Cardiac septum (tissue), 1 donor: ENCODE results near the gene RNF20. TPM values are rescaled to one million over a fixed set of nuclear protein-coding genes. Genes with fewer than 3 reads are reported as not detected.
"Not testable (repeated sequence)": the region's sequence is repeated elsewhere in the genome, so short reads cannot be mapped to it uniquely, and the experiment has no call there.

ENCODE experiments used
- DNase-seq: peaks from one replicate; pipeline ENCODE4 v3.0.0-alpha.2; 2020; ENCODE audit warnings: low spot score
- intact Hi-C: fragments of 100-400 bp; cut with DNase I; formaldehyde crosslinking; loops from one replicate; pipeline ENCODE4 v1.14.0; 2022
- long read RNA-seq: library from polyadenylated mRNA; unstranded; transcript quantifications from one replicate; pipeline ENCODE4 v2.0.0, GENCODE V29; 2021
- total RNA-seq: library from RNA; stranded (reverse); fragmentation: NEBNext Ultra II Directional; extraction: Animal tissue kit (Norgen Biotek cat#: 25700); gene quantifications from one replicate; pipeline ENCODE4 v1.2.1, GENCODE V29; 2021
- donor health status: DM: no; HTN: no; CAD: no.

RNF20 gene, protein sequence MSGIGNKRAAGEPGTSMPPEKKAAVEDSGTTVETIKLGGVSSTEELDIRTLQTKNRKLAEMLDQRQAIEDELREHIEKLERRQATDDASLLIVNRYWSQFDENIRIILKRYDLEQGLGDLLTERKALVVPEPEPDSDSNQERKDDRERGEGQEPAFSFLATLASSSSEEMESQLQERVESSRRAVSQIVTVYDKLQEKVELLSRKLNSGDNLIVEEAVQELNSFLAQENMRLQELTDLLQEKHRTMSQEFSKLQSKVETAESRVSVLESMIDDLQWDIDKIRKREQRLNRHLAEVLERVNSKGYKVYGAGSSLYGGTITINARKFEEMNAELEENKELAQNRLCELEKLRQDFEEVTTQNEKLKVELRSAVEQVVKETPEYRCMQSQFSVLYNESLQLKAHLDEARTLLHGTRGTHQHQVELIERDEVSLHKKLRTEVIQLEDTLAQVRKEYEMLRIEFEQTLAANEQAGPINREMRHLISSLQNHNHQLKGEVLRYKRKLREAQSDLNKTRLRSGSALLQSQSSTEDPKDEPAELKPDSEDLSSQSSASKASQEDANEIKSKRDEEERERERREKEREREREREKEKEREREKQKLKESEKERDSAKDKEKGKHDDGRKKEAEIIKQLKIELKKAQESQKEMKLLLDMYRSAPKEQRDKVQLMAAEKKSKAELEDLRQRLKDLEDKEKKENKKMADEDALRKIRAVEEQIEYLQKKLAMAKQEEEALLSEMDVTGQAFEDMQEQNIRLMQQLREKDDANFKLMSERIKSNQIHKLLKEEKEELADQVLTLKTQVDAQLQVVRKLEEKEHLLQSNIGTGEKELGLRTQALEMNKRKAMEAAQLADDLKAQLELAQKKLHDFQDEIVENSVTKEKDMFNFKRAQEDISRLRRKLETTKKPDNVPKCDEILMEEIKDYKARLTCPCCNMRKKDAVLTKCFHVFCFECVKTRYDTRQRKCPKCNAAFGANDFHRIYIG
- 58.4 TPM for total RNA-seq
- long read RNA-seq, transcript RNF20-202 (20 exons, 3,940 nt): major isoform, 34 of 72 reads
- long read RNA-seq, partial matches to known transcripts: 32 of 72 reads
- long read RNA-seq, other reads (novel, unspliced or antisense): 6 of 72 reads

- intact Hi-C loops: loop anchor here (5.0 kb wide), 1 partner anchor 136 kb away; the partner anchor contains the start of genes MRPL50 and ZNF189
Observed at GRCh38 chr9:101533334-101534204, at the start of gene RNF20. Gene RNF20 (plus strand): TSS chr9:101533853. CDS start chr9:101535424, 1,571 bp downstream.

DNA sequence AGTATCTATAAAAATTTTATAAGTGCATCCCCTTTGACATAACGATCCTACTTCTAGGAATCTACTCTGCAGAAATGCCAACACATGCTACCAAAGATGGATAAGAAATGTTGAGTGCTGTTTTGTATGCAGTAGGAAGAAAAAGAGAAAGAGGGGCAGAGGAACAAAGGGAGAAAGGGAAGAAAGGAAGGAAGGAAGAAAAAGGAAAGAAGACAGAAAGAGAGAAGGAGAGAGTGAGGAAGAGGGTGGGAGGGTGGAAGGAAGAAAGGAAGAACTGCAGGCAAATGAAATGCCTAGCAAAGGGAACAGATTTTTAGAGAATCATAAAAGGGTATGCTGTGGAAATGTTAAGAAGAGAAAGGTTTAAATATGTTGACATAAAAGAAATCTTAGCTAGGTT is 49.6 kb upstream of the RNF20 start:
- intact Hi-C loops: no loop called here
- no peak for DNase-seq

More at GRCh38 chr9:101533334-101534204, at the start of gene RNF20:
- peak; percentile 100 for DNase-seq

GRCh38 chr9:101485924-101486692 is 47.5 kb upstream of the RNF20 start:
- no peak for DNase-seq
- intact Hi-C loops: no loop called here

DNA sequence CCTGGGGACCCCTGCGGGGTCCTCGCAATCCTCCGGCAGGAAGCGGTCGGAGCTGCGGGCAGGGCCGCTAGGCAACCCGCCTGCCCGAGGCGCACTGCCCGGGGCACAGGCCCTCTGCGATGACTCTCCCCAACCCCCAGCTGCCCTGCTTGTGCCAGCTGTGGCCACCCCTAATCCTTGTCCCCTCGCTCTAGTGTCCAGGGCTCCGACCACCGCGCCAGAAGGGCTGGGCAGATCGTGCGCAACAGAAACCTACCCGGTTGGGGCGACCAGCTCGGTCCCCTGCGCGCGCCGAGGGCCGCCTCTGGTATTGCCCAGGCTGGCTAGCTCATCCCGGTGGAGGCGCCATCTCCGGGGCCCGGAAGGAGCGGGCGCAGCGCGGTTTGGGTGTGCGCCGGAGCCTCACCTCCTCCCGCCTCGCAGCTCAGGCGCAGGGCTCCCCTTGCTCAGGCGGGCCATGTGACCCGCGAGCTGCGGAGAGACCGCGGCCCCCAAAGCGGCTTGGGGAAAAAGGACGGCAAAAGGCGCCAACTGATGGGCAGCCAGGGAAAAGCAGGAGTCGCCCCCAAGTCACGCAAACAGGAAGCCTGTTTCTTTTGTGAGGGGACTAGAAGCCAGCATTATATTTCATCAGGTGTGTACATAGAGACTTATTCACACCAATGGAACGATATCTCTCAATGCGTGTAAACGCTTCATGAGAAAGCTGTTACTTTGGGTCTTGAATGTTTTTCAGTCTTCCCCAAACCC is 46.8 kb upstream of the RNF20 start:
- intact Hi-C loops: no loop called here
- DNase-seq: no peak

DNA sequence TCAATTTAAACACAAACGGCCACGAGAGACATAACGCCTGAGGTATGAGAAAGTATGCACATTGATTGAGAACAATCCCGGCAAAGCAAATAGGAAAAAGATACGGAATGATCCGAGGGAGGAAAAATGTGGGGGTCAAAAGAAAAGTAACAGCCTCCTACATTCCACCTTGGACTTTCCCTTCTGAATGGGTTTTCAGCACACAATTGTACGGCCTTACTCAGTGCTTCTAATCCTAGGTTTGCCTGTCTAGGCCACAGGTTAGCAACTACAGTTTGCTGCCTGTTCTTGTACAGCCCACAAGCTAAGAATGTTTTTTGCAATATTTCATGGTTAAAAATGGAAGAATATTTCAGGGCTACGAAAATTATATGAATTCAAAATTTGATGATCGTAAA is 46.2 kb upstream of the RNF20 start:
- intact Hi-C loops: no loop called here

DNA sequence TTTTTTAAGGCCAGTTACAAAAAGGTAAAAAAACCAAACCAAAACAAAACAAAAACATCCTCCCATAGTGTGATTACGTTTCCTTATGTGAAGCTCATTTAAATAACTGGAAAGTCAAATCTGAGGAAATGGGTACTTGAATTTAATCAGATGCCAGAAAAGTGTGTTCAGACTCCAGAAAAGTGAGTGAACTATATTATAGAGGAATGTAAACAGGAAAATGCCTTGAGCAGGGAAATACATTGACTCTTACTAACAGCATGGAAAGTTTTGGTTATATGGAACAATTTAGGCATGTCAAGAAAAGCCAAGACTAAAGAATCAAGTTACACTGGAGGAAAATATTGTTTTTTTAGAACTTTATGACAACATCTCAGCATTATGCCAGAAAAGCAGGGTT is 37.8 kb upstream of the RNF20 start:
- DNase-seq: no peak
- intact Hi-C loops: no loop called here

More for the DNA sequence above, 46.2 kb upstream of the RNF20 start:
- no peak for DNase-seq

DNA sequence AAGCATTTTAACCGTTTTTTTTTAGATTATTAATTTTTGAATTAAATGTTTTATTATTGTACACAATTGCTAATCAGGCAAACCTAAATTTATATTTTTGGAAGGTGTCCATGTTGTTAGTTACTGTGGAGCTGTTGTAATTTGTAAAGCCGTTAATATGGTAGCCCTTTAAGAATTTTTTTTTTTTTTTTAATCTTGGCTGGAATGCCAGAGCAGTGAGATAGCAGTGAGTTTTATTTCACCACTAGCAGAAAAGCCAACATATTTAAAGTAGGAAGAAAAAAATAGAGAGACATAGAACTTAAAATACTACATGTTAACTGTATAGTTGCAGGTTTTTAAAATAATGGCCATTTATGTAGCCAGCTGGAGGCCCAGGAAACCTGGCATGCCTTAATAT is 35.3 kb upstream of the RNF20 start:
- intact Hi-C loops: no loop called here
- no peak for DNase-seq

DNA sequence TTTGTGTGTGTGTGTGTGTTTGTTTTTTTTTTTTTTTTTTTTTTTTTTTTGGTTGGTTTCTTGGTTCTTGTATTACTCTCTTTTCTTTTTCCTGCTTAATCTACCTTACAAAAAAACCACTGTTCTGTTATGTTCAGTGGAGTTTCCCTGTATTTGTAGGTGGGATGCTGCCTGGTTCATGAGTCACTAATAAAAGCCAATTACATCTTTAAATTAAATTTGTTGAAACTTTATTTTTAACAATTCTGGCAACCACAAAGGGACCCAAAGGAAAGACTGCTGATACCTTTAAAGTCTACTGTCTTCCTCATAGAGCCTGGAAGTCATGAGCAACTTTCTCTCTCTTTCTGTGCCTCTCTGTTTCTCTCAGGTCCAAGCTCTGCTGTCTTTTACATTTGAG is 29.5 kb upstream of the RNF20 start:
- DNase-seq: no peak
- intact Hi-C loops: no loop called here

GRCh38 chr9:101508211-101508610 is 25.4 kb upstream of the RNF20 start:
- intact Hi-C loops: no loop called here
- DNase-seq: no peak

DNA sequence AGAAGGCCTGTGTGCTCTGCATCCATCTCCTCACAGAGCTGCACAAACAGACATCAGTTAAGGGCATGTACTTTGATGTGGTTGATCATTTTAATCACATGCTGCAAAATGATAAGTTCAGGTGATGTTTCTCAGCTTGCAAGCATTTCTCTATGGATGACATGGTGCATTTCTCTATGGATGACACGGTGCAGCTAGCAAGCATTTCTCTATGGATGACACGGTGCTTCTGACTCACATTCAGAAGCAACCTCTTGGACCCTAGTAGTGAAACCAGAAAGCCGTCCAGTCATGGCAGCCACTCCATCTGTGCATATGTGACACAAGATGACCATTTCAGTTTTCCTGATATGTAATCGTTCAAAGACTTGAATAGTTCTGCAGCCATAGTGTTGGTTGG is 24.1 kb upstream of the RNF20 start:
- DNase-seq: no peak
- intact Hi-C loops: no loop called here

DNA sequence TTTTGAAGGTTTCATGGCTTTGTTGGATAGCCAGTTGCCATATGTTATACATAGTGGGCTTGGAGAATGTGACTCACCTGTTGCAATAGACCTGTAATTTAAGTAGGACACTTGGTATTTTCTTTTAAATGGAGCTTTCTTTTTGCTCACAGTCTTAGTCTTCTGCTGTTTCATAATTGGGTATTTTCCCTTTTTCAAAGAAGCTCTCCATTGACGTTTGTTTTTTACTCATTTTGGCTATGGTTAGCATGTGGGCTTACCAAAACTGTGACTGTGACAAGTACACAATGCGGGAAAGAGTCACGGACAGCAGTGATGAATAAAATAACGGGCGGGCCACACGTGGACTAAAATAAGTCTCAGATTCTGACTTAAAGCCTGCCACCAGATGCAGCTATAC is 23.2 kb upstream of the RNF20 start:
- no peak for DNase-seq
- intact Hi-C loops: no loop called here

DNA sequence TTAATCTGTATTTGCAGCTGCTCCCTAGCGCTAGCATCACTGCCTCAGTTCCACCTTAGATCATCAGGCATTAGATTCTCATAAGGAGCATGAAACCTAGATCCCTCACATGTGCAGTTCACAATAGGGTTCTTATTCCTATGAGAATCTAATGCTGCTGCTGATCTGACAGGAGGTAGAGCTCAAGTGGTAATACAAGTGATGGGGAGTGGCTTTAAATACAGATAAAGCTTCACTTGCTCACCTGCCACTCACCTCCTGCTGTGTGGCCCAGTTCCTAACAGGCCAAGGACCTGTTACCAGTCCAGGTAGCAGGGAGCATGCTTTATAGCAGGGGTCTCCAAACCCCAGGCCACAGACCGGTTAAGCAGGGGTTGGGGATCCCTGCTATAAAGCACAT is 22.6 kb upstream of the RNF20 start:
- intact Hi-C loops: no loop called here

GRCh38 chr9:101512116-101512515 is 21.5 kb upstream of the RNF20 start:
- DNase-seq: no peak
- intact Hi-C loops: no loop called here

More for the DNA sequence above, 22.6 kb upstream of the RNF20 start:
- DNase-seq: no peak

DNA sequence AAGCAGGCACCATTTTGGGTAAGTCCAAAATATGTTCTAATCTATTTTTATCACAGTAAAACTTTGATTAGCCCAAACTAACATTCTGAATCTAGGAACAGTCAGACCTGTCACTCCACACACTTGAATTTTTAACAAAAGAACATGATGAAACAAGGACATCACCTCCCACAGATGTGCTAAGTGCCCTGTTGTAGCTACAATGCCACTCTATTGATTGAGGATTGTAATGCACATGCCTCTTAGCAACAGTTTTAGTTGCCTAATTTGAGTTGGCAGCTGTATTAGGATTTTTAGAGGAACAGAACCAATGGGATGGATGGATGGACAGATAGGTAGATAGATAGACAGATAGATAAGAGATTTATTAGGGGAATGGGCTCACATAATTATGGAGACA is 20.3 kb upstream of the RNF20 start:
- DNase-seq: no peak
- intact Hi-C loops: no loop called here

DNA sequence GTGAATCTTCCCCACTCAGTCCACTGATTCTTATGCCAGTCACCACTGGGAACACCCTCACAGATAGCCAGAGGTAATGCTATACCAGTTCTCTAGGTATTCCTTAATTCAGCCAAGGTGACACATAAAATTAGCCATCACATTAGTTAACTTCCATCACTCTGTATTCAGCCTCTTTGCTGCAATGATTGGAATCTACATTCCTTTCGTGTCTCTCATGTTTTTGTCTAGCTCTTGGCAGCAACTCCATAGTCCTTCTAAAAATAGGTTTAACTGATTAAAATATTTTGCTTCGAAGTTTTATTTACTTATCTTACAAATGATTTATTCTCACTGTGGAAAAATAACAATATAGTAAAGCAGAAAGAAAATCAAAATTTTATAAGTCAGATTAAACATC is 19.6 kb upstream of the RNF20 start:
- DNase-seq: no peak
- intact Hi-C loops: no loop called here

- no peak for DNase-seq
- intact Hi-C loops: no loop called here
Observed at GRCh38 chr9:101516655-101517054, 17.0 kb upstream of the RNF20 start.

GRCh38 chr9:101518489-101518888 is 15.2 kb upstream of the RNF20 start:
- intact Hi-C loops, DNase-seq: not testable (repeated sequence)

DNA sequence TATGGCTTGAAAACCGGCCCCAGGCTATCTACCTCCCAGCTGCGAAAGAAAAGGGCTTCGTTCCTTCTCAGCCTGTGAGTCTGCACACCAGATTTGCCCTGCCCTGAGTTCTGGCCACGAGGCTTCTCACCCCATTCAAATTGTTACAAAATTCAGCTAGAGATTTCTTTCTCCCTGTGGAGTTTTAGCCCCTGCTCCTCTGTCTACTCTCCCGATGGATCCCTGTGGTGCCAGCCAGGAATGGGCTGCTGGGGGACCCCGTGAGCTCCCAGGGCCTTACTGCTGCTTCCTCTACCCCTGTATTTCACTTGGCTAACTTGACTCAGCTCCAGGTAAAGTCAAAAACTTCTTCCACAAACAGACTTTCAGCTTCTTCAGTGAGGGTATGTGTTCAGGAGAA is 9.3 kb upstream of the RNF20 start:
- DNase-seq: no peak
- intact Hi-C loops: no loop called here
